ENCODE data around the gene MACROD2. TPM values are rescaled to one million over a fixed set of nuclear protein-coding genes. Genes with fewer than 3 reads are reported as not detected.

MACROD2 gene
- total RNA-seq, 4 donors from 2014 or later = 4.6 to 33.0 (median 8.3) TPM

DNA sequence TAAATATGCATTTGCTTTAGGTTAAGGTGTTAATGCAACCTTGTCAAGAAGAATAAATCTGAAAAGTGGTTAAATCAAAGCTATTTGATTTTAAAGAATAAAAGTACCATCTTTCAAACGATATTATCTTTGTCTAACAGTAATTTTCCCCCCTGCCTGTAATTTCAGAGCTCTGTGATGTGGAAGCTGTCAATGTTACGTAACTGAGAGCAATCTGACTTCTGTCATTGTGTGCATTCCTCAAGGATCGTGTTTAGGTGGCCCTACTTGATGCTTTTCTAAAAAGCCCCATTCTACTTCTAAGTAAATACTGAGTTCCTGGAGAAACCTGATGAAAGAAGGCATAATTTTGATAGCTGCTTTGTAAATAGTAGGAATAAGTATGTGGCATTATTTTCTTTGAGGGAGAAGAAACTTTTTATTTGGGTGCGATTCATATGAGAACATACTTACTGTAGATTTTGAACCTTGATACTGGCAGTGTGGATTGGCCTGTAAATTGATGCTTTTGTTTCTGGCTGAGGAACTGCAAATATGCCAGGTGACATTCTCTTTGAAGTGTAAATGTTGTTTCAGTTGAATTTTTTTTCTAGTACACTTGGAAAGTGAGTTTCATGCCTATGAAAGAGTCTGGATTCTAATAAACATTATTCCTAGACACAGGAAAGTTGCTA lies 871.7 kb downstream of the MACROD2 start:
- in situ Hi-C loops (cut with MboI; ENCODE audit: low pct_ligation_motif_present in 1 of 4, low pct_unique_long_range_greater_than_20kb in 1 of 4, low sequenced_read_pairs in 3 of 4) = no loop called here
- 49 to 66% methylated on average over 4 of the region's 4 CpGs for WGBS, 2 donors (ENCODE audit: low coverage in 1 of 2)
- DNase-seq = no peak
- Histone ChIP-seq H3K27ac (no peak overlapping the region), H3K4me1 (no peaks in the 10 kb centered on the region), H3K4me3 (no peak overlapping the region), H3K9me3 (no peaks in the 10 kb centered on the region), H3K36me3 (no peaks in the 10 kb centered on the region), H3K27me3 (no peaks in the 10 kb centered on the region)
- intact Hi-C loops (cut with DNase I; ENCODE audit: low total_unique reads) = no loop called here
- TF ChIP-seq CTCF (IDR thresholded peaks at IDR 0.05) = no peak
- TF ChIP-seq POLR2AphosphoS5 (IDR thresholded peaks at IDR 0.05) = no peak
- TF ChIP-seq EP300 (IDR thresholded peaks at IDR 0.05; ENCODE audit: low read depth) = no peak
- TF ChIP-seq POLR2A (IDR thresholded peaks at IDR 0.05) = no peak

- Histone ChIP-seq H3K4me1 (no peaks in the 10 kb centered on the region), H3K27ac (no peak overlapping the region), H3K27me3 (no peaks in the 10 kb centered on the region), H3K4me3 (no peak overlapping the region), H3K9me3 (no peaks in the 10 kb centered on the region), H3K36me3 (no peaks in the 10 kb centered on the region)
- TF ChIP-seq CTCF (IDR thresholded peaks at IDR 0.05) (no peak), POLR2A (IDR thresholded peaks at IDR 0.05) (no peak), EP300 (IDR thresholded peaks at IDR 0.05; ENCODE audit: low read depth) (no peak), POLR2AphosphoS5 (IDR thresholded peaks at IDR 0.05) (no peak)
- intact Hi-C loops (cut with DNase I; ENCODE audit: low total_unique reads) = no loop called here
- in situ Hi-C loops (cut with MboI; ENCODE audit: low pct_ligation_motif_present in 1 of 4, low pct_unique_long_range_greater_than_20kb in 1 of 4, low sequenced_read_pairs in 3 of 4) = no loop called here
- 70 to 85% methylated on average over 3 of the region's 3 CpGs for WGBS, 2 donors (ENCODE audit: low coverage in 1 of 2)
- no peak for DNase-seq
Observed at GRCh38 chr20:14877301-14878028, 882.1 kb downstream of the MACROD2 start.

DNA sequence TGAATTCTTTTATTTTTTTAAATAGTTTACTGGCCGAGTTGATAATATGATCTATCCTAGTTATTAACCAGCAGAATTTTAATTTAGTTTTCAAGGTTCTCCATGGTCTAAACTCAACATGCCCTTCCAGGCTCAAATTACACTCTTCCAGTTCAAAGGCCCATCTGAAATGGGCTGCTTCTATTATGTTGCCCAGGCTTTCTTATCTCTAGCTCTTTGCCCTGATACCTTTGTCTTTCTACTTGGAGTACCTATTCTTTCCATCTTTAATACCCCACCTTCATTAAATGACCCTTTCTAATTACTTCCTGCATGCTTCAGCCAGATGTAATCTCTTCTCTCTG lies 883.3 kb downstream of the MACROD2 start:
- WGBS, 2 donors (ENCODE audit: low coverage in 1 of 2) = 76 to 92% methylated on average over 1 of the region's 1 CpG
- no peak for TF ChIP-seq POLR2A (IDR thresholded peaks at IDR 0.05)
- no peak for TF ChIP-seq CTCF (IDR thresholded peaks at IDR 0.05)
- TF ChIP-seq EP300 (IDR thresholded peaks at IDR 0.05; ENCODE audit: low read depth) = no peak
- TF ChIP-seq POLR2AphosphoS5 (IDR thresholded peaks at IDR 0.05) = no peak

DNA sequence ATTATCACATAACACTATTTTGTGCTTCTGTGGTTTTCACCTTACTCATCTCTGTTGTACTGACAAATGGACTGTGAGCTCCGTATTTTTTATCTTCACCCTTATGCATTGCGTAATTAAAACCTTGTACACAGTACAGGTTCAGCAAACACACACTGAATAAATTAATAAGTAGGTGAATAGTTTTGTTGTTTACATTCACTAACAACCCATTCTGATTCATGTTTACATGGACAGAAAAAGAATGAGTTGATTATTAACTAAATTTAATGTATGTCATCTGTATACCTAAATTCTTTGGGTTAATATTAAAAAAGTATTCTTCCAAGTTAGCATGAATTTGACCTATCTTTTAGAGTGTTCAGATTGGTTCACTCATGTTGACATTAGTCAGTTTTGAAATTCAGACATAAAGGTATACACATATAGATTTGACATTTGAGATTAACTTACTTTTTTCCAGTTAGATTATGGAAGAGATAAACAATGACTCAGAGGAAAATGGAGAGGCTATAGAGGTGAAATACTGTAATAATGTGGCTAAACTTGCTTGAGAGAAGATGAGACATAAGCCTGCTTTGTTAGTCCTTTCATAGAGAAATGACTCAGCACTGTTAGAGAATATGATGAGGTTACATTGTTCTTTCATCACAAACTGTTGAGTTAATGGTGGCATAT lies 883.8 kb downstream of the MACROD2 start:
- intact Hi-C loops (cut with DNase I; ENCODE audit: low total_unique reads) = no loop called here
- in situ Hi-C loops (cut with MboI; ENCODE audit: low pct_ligation_motif_present in 1 of 4, low pct_unique_long_range_greater_than_20kb in 1 of 4, low sequenced_read_pairs in 3 of 4) = no loop called here
- Histone ChIP-seq H3K27me3 (no peaks in the 10 kb centered on the region), H3K4me3 (no peak overlapping the region), H3K36me3 (no peaks in the 10 kb centered on the region), H3K27ac (no peak overlapping the region), H3K9me3 (no peaks in the 10 kb centered on the region), H3K4me1 (no peaks in the 10 kb centered on the region)
- TF ChIP-seq CTCF (IDR thresholded peaks at IDR 0.05) (no peak), EP300 (IDR thresholded peaks at IDR 0.05; ENCODE audit: low read depth) (no peak), POLR2AphosphoS5 (IDR thresholded peaks at IDR 0.05) (no peak), POLR2A (IDR thresholded peaks at IDR 0.05) (no peak)
- DNase-seq = no peak
- 73 to 83% methylated on average over 2 of the region's 2 CpGs for WGBS, 2 donors (ENCODE audit: low coverage in 1 of 2)

More for the DNA sequence above, 883.3 kb downstream of the MACROD2 start:
- Histone ChIP-seq H3K36me3 (no peaks in the 10 kb centered on the region), H3K27ac (no peak overlapping the region), H3K4me1 (no peaks in the 10 kb centered on the region), H3K4me3 (no peak overlapping the region), H3K27me3 (no peaks in the 10 kb centered on the region), H3K9me3 (no peaks in the 10 kb centered on the region)
- no peak for DNase-seq
- intact Hi-C loops (cut with DNase I; ENCODE audit: low total_unique reads) = no loop called here
- in situ Hi-C loops (cut with MboI; ENCODE audit: low pct_ligation_motif_present in 1 of 4, low pct_unique_long_range_greater_than_20kb in 1 of 4, low sequenced_read_pairs in 3 of 4) = no loop called here
